ENCODE results near the gene CCDC188.

DNA sequence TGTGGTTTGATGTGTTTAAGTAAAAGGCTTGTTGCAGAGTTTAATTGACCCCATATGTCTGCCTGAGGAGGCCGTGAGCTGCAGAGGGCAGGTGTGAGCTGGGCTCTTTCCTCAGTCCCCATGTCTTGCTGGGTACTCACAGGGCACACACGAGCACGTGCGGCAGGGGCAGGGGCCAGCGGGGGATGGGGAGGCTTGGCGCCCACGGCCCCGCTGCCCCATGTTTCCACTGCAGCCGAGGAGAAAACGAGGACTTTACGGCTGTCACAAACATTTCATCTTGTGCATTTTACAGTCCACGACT is 24.7 kb upstream of the CCDC188 start:
- TF ChIP-seq POLR2AphosphoS5 (IDR thresholded peaks at IDR 0.05; ENCODE audit: borderline replicate concordance, low read depth, low read length) = no peak
- no peak for TF ChIP-seq FOXP2 (optimal IDR thresholded peaks at IDR 0.05; ENCODE audit: control extremely low read depth, extremely low read length, insufficient read depth)
